HCT116 (cell line): ENCODE data around the gene AFF1. TPM values are rescaled to one million over a fixed set of nuclear protein-coding genes. Genes with fewer than 3 reads are reported as not detected.

ENCODE experiments used
- ATAC-seq: fragments of 200-7000 bp; cut with Tn5 transposase; 2 replicates; pipeline ENCODE4 v1.9.1; 2020; ENCODE audit warnings: mild to moderate bottlenecking, moderate library complexity
- BruUV-seq: library from RNA; stranded (reverse); fragments of 400-500 nt; replicated peaks from 2 replicates; lab custom pipeline; 2021; lab: Mats Ljungman, UMichigan
- CTCF ChIA-PET: fragments of 300-600 bp; sonication (Branson Sonifier 250); formaldehyde crosslinking; loops from one replicate; lab custom pipeline; 2021; ENCODE audit warnings: antibody characterized with exemption; lab: Charles Lee
- POLR2A ChIA-PET: fragments of 300-600, 350-600 bp; sonication (Branson Sonifier 250); formaldehyde crosslinking; loops from one replicate; lab custom pipeline; 2021; ENCODE audit warnings: antibody characterized with exemption; lab: Charles Lee
- RAD21 ChIA-PET, 2 experiments: fragments of 300-600 bp; sonication (Branson Sonifier 250); formaldehyde crosslinking; loops; one replicate each; lab custom pipeline; 2023; ENCODE audit warnings: low total read pairs in 2 of 2; ENCODE audit not compliant: uncharacterized antibody in 2 of 2, unreplicated experiment in 2 of 2, low non-redundant PET in 1 of 2; lab: Charles Lee
- DNase-seq: peaks from one replicate; pipeline ENCODE4 v3.0.0-alpha.2; 2010; ENCODE audit warnings: low read depth, low spot score
- H2AFZ ChIP-seq: fragments of 200-600 bp; shearing (Covaris generic), sonication (generic); 2 replicates; pipeline ENCODE4 v1.6.1; 2017; ENCODE audit warnings: low read depth, mixed run types, mixed read lengths, antibody characterized with exemption, low read length; ENCODE audit not compliant: poor library complexity, severe bottlenecking
- H3K27ac ChIP-seq: 2 replicates; pipeline ENCODE4 v1.5.1; 2012; ENCODE audit warnings: low read depth, low read length
- H3K27me3 ChIP-seq: fragments of 200-600 bp; sonication (generic); 2 replicates; pipeline ENCODE4 v1.6.1; 2016; ENCODE audit warnings: mixed run types, low read length, mixed read lengths; ENCODE audit not compliant: insufficient read depth
- H3K36me3 ChIP-seq, 2 experiments: fragments of 200-500 bp in 1 of 2; fragments of 200-600 bp in 1 of 2; sonication (Bioruptor generic) in 1 of 2; sonication (generic) in 1 of 2; 2 replicates each; pipeline versions ENCODE4 v1.5.1 to v1.6.1; 2014 to 2016; ENCODE audit warnings: low read length in 2 of 2, inconsistent platforms in 1 of 2, mixed read lengths in 1 of 2, mixed run types in 1 of 2; ENCODE audit not compliant: insufficient read depth in 2 of 2, control insufficient read depth in 1 of 2
- H3K4me1 ChIP-seq, 2 experiments: fragments of 200-600 bp in 1 of 2; sonication (generic) in 1 of 2; 2 replicates each; pipeline versions ENCODE4 v1.5.1 to v1.6.1; 2012 to 2017; ENCODE audit warnings: low read length in 2 of 2, inconsistent platforms in 1 of 2, mild to moderate bottlenecking in 1 of 2, mixed read lengths in 1 of 2, mixed run types in 1 of 2, moderate library complexity in 1 of 2; ENCODE audit not compliant: insufficient read depth in 2 of 2, control insufficient read depth in 1 of 2
- H3K4me2 ChIP-seq: fragments of 200-600 bp; sonication (generic); 2 replicates; pipeline ENCODE4 v1.6.1; 2017; ENCODE audit warnings: mixed run types, low read length, mixed read lengths
- H3K4me3 ChIP-seq, 2 experiments: fragments of 200-600 bp in 1 of 2; sonication (generic) in 1 of 2; replicated peaks in 1 of 2; 2 replicates each; pipeline ENCODE4 v1.5.1; 2011 to 2016; ENCODE audit warnings: low read length in 2 of 2, control low read depth in 1 of 2, low read depth in 1 of 2, mild to moderate bottlenecking in 1 of 2, mixed read lengths in 1 of 2, mixed run types in 1 of 2
- H3K79me2 ChIP-seq: fragments of 200-600 bp; sonication (generic); 2 replicates; pipeline ENCODE4 v1.6.1; 2017; ENCODE audit warnings: mild to moderate bottlenecking, mixed run types, low read length, moderate library complexity, mixed read lengths; ENCODE audit not compliant: insufficient read depth
- H3K9ac ChIP-seq: fragments of 200-600 bp; sonication (generic); 2 replicates; pipeline ENCODE4 v1.6.1; 2016; ENCODE audit warnings: low read length, mixed read lengths
- H3K9me2 ChIP-seq: fragments of 200-600 bp; sonication (generic), shearing (Covaris generic); 2 replicates; pipeline ENCODE4 v1.6.1; 2017; ENCODE audit warnings: mixed run types, mild to moderate bottlenecking, moderate library complexity; ENCODE audit not compliant: insufficient read depth
- H3K9me3 ChIP-seq, 2 experiments: fragments of 200-500 bp in 1 of 2; fragments of 200-600 bp in 1 of 2; sonication (Bioruptor generic) in 1 of 2; sonication (generic) in 1 of 2; 2 replicates each; pipeline ENCODE4 v1.6.1; 2014 to 2017; ENCODE audit warnings: low read length in 2 of 2, mixed read lengths in 2 of 2, inconsistent platforms in 1 of 2, low read depth in 1 of 2, mild to moderate bottlenecking in 1 of 2, mixed run types in 1 of 2, moderate library complexity in 1 of 2; ENCODE audit not compliant: control insufficient read depth in 1 of 2, insufficient read depth in 1 of 2
- H4K20me1 ChIP-seq: fragments of 200-600 bp; sonication (generic), shearing (Covaris generic); 2 replicates; pipeline ENCODE4 v1.6.1; 2017; ENCODE audit warnings: mixed run types, mild to moderate bottlenecking, moderate library complexity; ENCODE audit not compliant: insufficient read depth
- ATF3 ChIP-seq: IDR thresholded peaks from 2 replicates; pipeline ENCODE4 v1.6.1; 2012
- CBX3 ChIP-seq: IDR thresholded peaks from 2 replicates; pipeline ENCODE4 v1.6.1; 2012; ENCODE audit warnings: low read depth
- CEBPB ChIP-seq: IDR thresholded peaks from 2 replicates; pipeline ENCODE4 v1.6.1; 2012; ENCODE audit warnings: low read depth
- EGR1 ChIP-seq: IDR thresholded peaks from 2 replicates; pipeline ENCODE4 v1.6.1; 2012; ENCODE audit warnings: low read depth
- FOSL1 ChIP-seq: IDR thresholded peaks from 2 replicates; pipeline ENCODE4 v1.6.1; 2012; ENCODE audit warnings: low read depth
- JUND ChIP-seq: IDR thresholded peaks from 2 replicates; pipeline ENCODE4 v1.6.1; 2012
- POLR2A ChIP-seq: IDR thresholded peaks from 2 replicates; pipeline ENCODE4 v1.7.0; 2011; ENCODE audit warnings: borderline replicate concordance; ENCODE audit not compliant: insufficient read depth, insufficient read length; ENCODE audit errors: extremely low read depth
- RAD21 ChIP-seq: IDR thresholded peaks from 2 replicates; pipeline ENCODE4 v1.6.1; 2012; ENCODE audit warnings: low read depth, mild to moderate bottlenecking
- REST ChIP-seq: IDR thresholded peaks from 2 replicates; pipeline ENCODE4 v1.6.1; 2012; ENCODE audit warnings: low read depth
- SIN3A ChIP-seq: IDR thresholded peaks from 2 replicates; pipeline ENCODE4 v1.6.1; 2012; ENCODE audit warnings: low read depth
- SP1 ChIP-seq: IDR thresholded peaks from 2 replicates; pipeline ENCODE4 v1.6.1; 2012; ENCODE audit warnings: low read depth
- SRF ChIP-seq: IDR thresholded peaks from 2 replicates; pipeline ENCODE4 v1.6.1; 2012; ENCODE audit warnings: low read depth
- TCF7L2 ChIP-seq: IDR thresholded peaks from 2 replicates; pipeline ENCODE4 v1.7.0; 2011; ENCODE audit warnings: borderline replicate concordance, inconsistent platforms; ENCODE audit not compliant: insufficient read depth, insufficient read length; ENCODE audit errors: extremely low read depth
- YY1 ChIP-seq: IDR thresholded peaks from 2 replicates; pipeline ENCODE4 v1.6.1; 2011; ENCODE audit warnings: low read length, low read depth, moderate library complexity, mild to moderate bottlenecking; ENCODE audit not compliant: insufficient replicate concordance; ENCODE audit errors: extremely low read depth
- ZBTB33 ChIP-seq: IDR thresholded peaks from 2 replicates; pipeline ENCODE4 v1.6.1; 2011; ENCODE audit warnings: mild to moderate bottlenecking, low read length, moderate library complexity; ENCODE audit not compliant: insufficient replicate concordance; ENCODE audit errors: extremely low read depth
- ZFX ChIP-seq: fragments of 450-650 bp; IDR thresholded peaks from 2 replicates; pipeline ENCODE4 v1.6.1; 2017
- ZNF274 ChIP-seq: fragments of 200-500 bp; sonication (Bioruptor generic); IDR thresholded peaks from 2 replicates; pipeline ENCODE4 v1.6.1; 2014; ENCODE audit warnings: mild to moderate bottlenecking, low read depth, low read length, inconsistent platforms
- intact Hi-C: fragments of 100-400 bp; cut with micrococcal nuclease; formaldehyde crosslinking; loops from 2 replicates; pipeline ENCODE4 v1.10.0; 2022
- total RNA-seq: library from RNA; stranded (reverse); gene quantifications from one replicate; pipeline ENCODE4 v1.2.1, GENCODE V29; 2021; ENCODE audit not compliant: unreplicated experiment

AFF1 gene
- total RNA-seq, 1 experiment from 2014 or later: 43.1 TPM

GRCh38 chr4:86975927-86976326 is 41.1 kb downstream of the AFF1 start:
- Histone ChIP-seq H3K9me2 (no peaks in the 10 kb centered on the region), H3K4me1 (peaks cover 27 to 30% of the 10 kb centered on the region in 2 experiments)
- TF ChIP-seq SIN3A (no peak), SRF (no peak), REST (no peak), EGR1 (no peak), ZBTB33 (no peak), RAD21 (no peak), FOSL1 (no peak), ZNF274 (no peak), YY1 (no peak), ATF3 (no peak), ZFX (no peak), SP1 (no peak), POLR2A (no peak), TCF7L2 (no peak), CEBPB (no peak), CBX3 (no peak), JUND (no peak)
- TF ChIP-seq, all 23 proteins: peak for 0
- Histone ChIP-seq H3K27ac (no peak overlapping the region), H3K36me3 (no peaks in the 10 kb centered on the region), H3K4me3 (no peak overlapping the region), H3K9ac (no peak overlapping the region), H4K20me1 (no peaks in the 10 kb centered on the region), H3K27me3 (no peaks in the 10 kb centered on the region), H2AFZ (no peak overlapping the region), H3K4me2 (no peak overlapping the region), H3K79me2 (peaks cover 11% of the 10 kb centered on the region; the same call in 1 of the 2 replicates), H3K9me3 (no peaks in the 10 kb centered on the region)
- BruUV-seq: no TSS peak
- ChIA-PET CTCF (no interaction called here), RAD21 (no interaction called here), POLR2A (no interaction called here)
- DNase-seq (no peak), ATAC-seq (no peak)
- intact Hi-C loops: loop anchor here (5.0 kb wide), 1 partner anchor 39 kb away; the partner anchor contains the start of gene AFF1
